Measurements from ENCODE around the gene THAP7.
A peak's percentile ranks its signal among the peaks of the same experiment; 100 is the strongest.

Gene THAP7

DNA sequence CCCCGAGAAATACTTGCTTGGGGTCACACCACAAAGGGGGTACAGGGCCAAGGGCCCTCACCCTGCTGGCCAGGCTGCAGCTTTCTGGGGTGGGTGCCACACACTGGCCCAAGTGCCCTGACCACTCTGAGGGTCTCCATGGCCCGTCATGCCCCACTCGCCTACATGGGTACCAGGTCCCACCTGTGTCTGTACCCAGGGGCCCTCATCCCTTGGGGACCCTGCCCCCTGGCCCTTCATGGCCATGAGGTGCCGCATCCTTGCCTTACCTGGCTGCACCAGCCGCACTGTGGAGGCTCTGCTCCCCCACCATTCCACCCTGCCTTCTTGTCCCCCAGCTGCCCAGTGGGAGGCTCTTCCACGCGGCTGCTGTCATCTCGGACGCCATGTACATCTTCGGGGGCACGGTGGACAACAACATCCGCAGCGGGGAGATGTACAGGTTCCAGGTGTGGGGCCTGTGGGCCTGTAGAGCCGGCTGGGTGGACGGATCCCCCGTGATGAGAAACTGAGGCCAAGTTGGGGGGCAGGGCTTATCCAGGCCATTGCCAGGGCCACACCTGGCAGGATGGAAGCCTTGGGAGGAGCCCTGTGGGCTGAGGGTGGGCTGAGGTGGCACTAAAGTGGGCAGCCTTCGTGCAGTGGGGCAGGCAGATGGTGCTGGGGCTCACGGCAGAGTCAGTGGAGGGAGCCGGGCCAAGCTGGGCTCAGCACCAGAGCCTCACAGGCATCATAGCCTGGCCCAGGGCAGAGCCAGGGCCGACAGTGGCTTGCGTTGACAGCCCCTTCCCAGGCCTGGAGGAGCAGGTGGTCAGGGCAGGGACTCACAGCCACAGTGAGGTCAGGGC is 9.2 kb downstream of the THAP7 start:
- no peak for DNase-seq

- DNase-seq, result no peak
Observed at GRCh38 chr22:20992056-20992442, 9.9 kb downstream of the THAP7 start.

DNA sequence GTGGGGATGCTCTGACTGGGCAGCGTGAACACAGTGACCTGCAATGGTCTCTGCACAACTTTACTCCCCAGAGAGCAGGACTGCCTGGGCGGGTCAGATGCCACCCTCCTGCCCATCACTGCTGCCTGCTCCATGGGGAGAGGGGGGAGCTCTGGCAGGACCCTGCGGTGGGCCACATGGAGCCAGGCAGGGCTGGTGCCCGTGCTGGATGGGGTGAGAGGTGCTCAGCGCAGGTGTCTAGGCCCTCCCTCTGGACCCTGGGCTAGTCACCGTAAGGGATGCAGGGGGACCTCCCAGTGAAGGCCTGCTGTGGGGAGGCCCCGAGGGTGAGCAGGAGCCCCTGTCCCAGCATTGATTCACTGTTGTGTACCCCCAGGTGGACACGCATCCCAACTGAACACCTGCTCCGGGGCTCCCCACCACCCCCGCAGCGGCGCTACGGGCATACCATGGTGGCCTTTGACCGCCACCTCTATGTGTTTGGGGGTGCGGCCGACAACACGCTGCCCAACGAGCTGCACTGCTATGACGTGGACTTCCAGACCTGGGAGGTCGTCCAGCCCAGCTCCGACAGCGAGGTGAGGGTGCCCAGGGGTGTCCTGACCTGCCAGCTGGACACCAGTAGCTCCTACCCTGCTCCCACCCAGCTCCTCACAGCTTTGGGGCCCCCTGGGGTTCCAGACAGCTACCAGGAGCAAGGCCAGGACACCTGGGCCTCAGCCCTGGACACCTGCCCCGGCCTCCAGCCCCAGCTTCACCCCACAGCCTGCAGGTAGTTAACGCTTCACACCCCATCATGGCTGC is 10.5 kb downstream of the THAP7 start:
- DNase-seq, result no peak

- no peak for DNase-seq
Observed at GRCh38 chr22:20990184-20991180, 11.4 kb downstream of the THAP7 start.

DNA sequence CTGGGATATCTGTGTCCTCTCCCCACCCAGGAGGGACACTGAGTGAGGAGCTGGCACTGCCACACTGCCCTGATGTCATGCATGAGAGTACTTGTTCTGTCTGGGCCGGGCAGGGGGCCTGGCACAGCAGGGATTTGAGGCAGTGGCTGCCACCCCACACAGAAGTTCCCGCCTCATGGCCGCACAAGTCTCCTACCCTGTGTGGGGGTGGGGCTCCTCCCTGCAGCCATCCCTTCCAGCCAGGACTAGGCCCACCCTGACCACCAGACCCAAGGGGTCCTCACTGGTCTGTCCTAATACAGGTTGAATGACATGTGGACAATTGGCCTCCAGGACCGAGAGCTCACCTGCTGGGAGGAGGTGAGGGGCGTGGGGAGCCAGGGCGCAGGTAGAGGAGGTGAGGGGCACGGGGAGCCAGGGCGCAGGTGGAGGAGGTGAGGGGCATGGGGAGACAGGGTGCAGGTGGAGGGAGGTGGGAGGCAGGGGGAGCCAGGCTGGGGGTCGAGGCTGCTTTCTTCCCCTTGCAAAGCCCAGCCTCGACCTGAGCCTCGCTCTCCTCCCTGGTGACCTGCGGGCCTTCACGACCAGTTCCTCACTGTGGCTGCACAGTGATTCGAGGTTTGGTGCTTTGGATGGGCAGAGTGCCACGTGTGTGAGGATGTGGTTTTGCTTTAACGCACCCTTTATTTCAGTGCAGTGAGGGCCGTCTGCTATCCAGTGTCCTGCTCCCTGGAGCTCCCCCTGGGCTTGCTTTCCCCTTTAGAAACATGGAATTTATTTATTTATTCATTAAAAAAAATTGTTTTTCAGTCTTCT is 12.4 kb downstream of the THAP7 start:
- no peak for DNase-seq

DNA sequence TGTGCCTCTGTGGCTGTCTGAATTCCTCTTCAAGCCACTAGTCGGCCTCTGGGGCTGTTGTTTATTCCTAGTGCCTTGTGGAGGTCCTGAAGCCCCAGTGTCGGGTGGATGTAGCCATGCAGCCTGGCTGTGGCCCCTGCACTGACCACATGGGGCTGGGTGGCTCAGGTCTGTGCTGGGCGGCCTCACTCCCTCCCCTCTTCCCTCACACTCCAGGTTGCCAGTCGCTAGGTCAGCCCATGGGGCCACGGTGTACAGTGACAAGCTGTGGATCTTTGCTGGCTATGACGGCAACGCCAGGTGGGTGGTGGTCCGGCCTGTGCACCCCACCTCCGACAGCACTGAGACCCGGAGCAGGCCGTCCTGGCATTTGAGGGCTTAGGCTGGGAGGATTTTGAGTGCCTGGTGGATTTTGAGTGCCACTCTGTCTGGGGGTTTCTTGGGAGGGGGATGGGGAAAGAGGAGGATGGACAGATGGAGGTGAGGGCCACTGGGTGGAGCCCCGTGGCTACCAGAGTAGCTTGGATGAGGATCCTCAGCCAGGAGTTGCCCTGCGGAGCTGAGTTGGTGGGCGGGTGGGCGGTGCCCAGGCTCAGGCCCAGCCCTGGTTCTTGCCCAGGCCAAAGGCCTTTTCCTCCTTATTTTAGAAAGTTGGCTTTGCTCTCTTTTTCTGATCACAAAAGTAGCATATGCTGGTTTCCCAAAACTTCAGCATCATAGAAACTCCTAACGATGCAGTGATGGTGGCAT is 13.2 kb downstream of the THAP7 start:
- no peak for DNase-seq

- no peak for DNase-seq
Observed at GRCh38 chr22:20987375-20987774, 14.5 kb downstream of the THAP7 start.

DNA sequence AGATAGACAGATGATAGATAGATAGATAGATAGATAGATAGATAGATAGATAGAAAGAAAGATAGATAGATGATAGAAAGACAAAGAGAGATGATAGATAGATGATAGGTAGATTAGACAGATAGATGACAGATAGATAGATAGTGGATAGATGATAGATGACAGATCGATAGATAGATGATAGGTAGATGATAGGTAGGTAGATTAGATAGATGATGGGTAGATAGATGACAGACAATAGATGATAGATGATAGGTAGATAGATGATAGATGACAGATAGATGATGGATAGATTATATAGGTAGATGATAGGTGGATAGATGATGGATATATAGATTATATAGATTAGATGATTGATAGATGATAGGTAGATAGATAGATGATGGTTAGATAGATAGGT is 15.6 kb downstream of the THAP7 start:
- no peak for DNase-seq

- no peak for DNase-seq
Observed at GRCh38 chr22:20985720-20986119, 16.2 kb downstream of the THAP7 start.

DNA sequence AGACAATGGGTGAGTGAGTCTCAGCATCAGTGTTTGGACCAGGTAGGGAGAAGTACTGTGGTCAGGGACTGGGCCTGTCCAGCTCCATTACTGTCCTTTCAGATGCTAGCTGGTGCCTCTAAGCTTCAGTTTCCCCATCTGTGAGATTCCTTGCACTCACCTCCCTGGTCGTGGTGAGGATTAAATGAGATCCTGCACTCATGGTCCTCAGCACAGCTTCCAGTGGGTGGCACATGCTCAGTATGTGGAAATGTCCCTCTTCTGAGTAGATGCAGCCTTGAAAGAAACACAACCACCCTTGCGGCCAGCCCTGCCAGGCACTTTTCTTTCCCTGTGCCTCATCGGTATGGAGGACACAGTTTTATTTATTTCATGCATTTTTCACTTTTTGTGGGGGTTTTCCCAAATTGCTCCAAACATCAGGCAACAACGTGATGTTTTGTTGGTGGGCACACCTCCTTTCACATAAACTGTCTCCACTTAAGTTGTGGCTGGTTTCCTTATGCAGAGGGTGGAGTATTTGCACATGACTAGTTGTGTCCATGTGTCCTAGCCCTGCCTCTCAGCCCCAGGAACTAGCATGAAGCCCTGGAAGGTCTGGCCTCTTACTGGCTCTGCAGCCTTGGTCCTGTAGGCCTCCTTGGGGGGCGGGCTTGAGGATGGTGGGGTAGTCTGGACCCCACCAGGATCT is 18.7 kb downstream of the THAP7 start:
- no peak for DNase-seq

DNA sequence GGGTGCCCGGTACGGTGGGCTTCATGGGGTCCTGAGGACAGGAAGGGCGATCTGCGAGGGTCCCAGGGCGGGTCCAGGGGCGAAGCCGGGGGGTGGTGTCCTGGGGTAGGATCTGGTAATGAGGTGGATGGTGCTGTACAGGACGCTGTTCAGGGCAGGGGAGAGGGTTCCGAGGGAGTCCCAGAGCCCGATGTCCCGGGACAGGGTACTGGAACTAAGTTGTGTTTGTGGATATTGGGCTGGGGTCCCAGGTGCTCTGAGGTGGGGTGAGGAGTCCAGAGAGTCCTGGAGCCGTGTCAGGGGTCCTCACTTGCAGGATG is 19.4 kb downstream of the THAP7 start:
- no peak for DNase-seq

DNA sequence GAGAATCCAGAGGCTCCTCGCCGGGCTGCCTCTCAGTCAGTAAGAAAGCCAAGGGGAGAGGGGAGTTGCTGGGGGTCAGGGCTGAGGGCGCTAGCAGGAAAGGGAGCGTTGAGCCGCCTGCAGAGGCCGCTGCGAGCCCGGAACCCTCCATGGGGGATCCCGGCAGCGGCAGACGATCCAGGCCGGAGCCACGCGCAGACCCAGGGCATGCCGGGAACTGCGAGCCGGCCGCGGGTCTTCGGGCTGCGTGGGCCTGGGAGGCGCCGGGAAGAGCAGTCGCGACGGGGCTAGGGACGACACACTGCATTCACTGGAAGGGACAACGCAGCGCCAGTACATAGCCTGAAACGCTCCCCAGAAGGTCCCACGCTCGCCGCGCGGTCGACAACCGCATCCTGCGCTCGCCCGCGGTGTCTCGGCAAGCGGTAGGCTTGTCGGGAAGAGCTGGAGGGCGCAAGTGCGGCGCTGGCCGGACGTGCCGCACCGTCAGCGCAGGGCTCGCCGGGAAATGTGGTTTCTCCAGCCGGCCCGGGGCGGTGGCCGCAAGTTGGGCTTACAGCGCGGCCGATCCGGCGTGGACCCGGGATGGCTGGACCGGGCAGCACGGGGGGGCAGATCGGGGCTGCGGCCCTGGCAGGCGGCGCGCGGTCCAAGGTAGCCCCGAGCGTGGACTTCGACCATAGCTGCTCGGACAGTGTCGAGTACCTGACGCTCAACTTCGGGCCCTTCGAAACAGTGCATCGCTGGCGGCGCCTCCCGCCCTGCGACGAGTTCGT is 19.9 kb downstream of the THAP7 start, which contains the start of gene LZTR1:
LZTR1 (plus strand) TSS at position 511 of the 776 bp plus-strand sequence; CDS start at position 586, 75 bp downstream.
- DNase-seq, result peak; percentile 80

- DNase-seq, result no peak
Observed at GRCh38 chr22:20980938-20981722, 20.8 kb downstream of the THAP7 start.

- DNase-seq, result no peak
Observed at GRCh38 chr22:20980523-20980922, 21.4 kb downstream of the THAP7 start.

DNA sequence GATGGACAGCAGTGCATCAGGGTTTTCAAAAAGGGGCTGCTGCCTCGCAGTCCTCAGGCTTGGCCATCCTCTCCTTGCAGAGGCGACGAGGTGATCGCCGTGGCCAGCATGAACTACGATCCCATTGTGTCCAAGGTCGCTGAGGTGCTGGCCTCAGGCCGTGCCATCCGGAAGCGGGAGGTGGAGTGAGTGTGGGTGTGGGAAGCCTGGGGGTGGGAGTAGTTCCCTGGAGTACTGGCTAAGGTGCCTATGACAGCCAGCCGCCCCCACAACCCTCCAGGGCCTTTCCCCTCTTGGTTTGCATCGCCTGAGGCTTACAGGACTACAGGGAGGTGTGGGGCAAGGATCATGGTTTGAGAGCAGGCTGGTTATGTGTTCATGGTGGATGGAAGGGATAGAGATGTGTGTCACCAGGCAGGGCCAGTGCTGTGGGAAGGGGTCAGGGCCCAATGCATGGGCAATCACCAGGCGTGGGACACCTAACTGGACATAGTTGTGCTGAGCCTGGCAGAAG is 21.9 kb downstream of the THAP7 start:
- DNase-seq, result no peak

- DNase-seq, result peak; percentile 62
Observed at GRCh38 chr22:20979243-20979809, 22.6 kb downstream of the THAP7 start.

- DNase-seq, result no peak
Observed at GRCh38 chr22:20978419-20978818, 23.5 kb downstream of the THAP7 start.

GRCh38 chr22:20977516-20978170 is 24.3 kb downstream of the THAP7 start:
- DNase-seq, result no peak

All from CD4-positive, alpha-beta T cell treated with Interleukin-6 for 4 hours (primary cell).